ENCODE data around the gene C3orf20.

GRCh38 chr3:14641346-14641745 is 33.6 kb upstream of the C3orf20 start:
- TF ChIP-seq POLR2A (IDR thresholded peaks at IDR 0.05; ENCODE audit: low read length) (no peak), GATA1 (IDR thresholded peaks at IDR 0.05; ENCODE audit: low read depth, low read length) (no peak)

Measured in erythroblast (primary cell).